Neuronal stem cell (in vitro differentiated cells): ENCODE data around the gene GYS2.

Experiments used
- DNase-seq: peaks from one replicate; pipeline ENCODE4 v3.0.0-alpha.2; 2013; ENCODE audit warnings: low spot score
- H2AFZ ChIP-seq: one replicate; pipeline ENCODE4 v1.6.1; 2013; ENCODE audit warnings: mild to moderate bottlenecking, low read length, inconsistent platforms
- H2AK5ac ChIP-seq: 2 replicates; pipeline ENCODE4 v1.6.1; 2013; ENCODE audit warnings: low read depth, mild to moderate bottlenecking, inconsistent platforms, low read length, moderate library complexity, mixed read lengths
- H2BK120ac ChIP-seq: 2 replicates; pipeline ENCODE4 v1.6.1; 2013; ENCODE audit warnings: low read depth, mild to moderate bottlenecking, inconsistent platforms, low read length, moderate library complexity, mixed read lengths
- H2BK12ac ChIP-seq: one replicate; pipeline ENCODE4 v1.6.1; 2013; ENCODE audit warnings: low read length, inconsistent platforms
- H2BK15ac ChIP-seq: 2 replicates; pipeline ENCODE4 v1.6.1; 2013; ENCODE audit warnings: mild to moderate bottlenecking, low read length, inconsistent platforms, mixed read lengths
- H2BK5ac ChIP-seq: one replicate; pipeline ENCODE4 v1.6.1; 2013; ENCODE audit warnings: inconsistent platforms, mild to moderate bottlenecking, low read length, moderate library complexity
- H3K14ac ChIP-seq: one replicate; pipeline ENCODE4 v1.6.1; 2013; ENCODE audit warnings: low read length, inconsistent platforms
- H3K18ac ChIP-seq: 2 replicates; pipeline ENCODE4 v1.6.1; 2013; ENCODE audit warnings: low read length, inconsistent platforms
- H3K23ac ChIP-seq: 2 replicates; pipeline ENCODE4 v1.6.1; 2013; ENCODE audit warnings: low read depth, mild to moderate bottlenecking, mixed read lengths, low read length, inconsistent platforms; ENCODE audit not compliant: poor library complexity
- H3K27ac ChIP-seq: replicated peaks from 3 replicates; pipeline ENCODE4 v1.5.1; 2013; ENCODE audit warnings: low read length, inconsistent platforms
- H3K27me3 ChIP-seq, 3 experiments: 2 replicates each; pipeline ENCODE4 v1.6.1; 2013; ENCODE audit warnings: low read length in 3 of 3, mild to moderate bottlenecking in 2 of 3, inconsistent platforms in 1 of 3, low read depth in 1 of 3, mixed read lengths in 1 of 3, moderate library complexity in 1 of 3; ENCODE audit not compliant: control insufficient read depth in 3 of 3, insufficient read depth in 3 of 3
- H3K36me3 ChIP-seq, 2 donors: replicated peaks in 1 of 2; 2 replicates each; pipeline ENCODE4 v1.6.1; 2013; ENCODE audit warnings: low read length in 2 of 2; ENCODE audit not compliant: control insufficient read depth in 2 of 2, insufficient read depth in 2 of 2
- H3K4ac ChIP-seq: 2 replicates; pipeline ENCODE4 v1.6.1; 2013; ENCODE audit warnings: inconsistent platforms, mild to moderate bottlenecking, low read length, moderate library complexity
- H3K4me1 ChIP-seq, 2 donors: 1 replicate in 1 of 2; 2 replicates in 1 of 2; pipeline ENCODE4 v1.6.1; 2013; ENCODE audit warnings: low read length in 2 of 2, low read depth in 1 of 2; ENCODE audit not compliant: control insufficient read depth in 2 of 2, insufficient read depth in 1 of 2
- H3K4me2 ChIP-seq: one replicate; pipeline ENCODE4 v1.6.1; 2013; ENCODE audit warnings: mild to moderate bottlenecking, low read length, inconsistent platforms; ENCODE audit not compliant: insufficient read depth, poor library complexity, severe bottlenecking
- H3K4me3 ChIP-seq, 2 donors: 2 replicates each; pipeline ENCODE4 v1.5.1; 2013; ENCODE audit warnings: low read length in 2 of 2, mild to moderate bottlenecking in 2 of 2, inconsistent platforms in 1 of 2, moderate library complexity in 1 of 2
- H3K79me1 ChIP-seq: one replicate; pipeline ENCODE4 v1.6.1; 2013; ENCODE audit warnings: low read depth, mild to moderate bottlenecking, inconsistent platforms, low read length, moderate library complexity
- H3K9ac ChIP-seq: one replicate; pipeline ENCODE4 v1.6.1; 2013; ENCODE audit warnings: mild to moderate bottlenecking, low read depth, low read length, inconsistent platforms; ENCODE audit not compliant: poor library complexity
- H3K9me3 ChIP-seq, 2 donors: replicated peaks in 1 of 2; 2 replicates each; pipeline versions ENCODE3 to v1.6.1; 2013; ENCODE audit warnings: low read length in 2 of 2, mild to moderate bottlenecking in 2 of 2, inconsistent platforms in 1 of 2, low read depth in 1 of 2, mixed read lengths in 1 of 2, moderate library complexity in 1 of 2; ENCODE audit not compliant: control insufficient read depth in 2 of 2, insufficient read depth in 1 of 2
- H4K8ac ChIP-seq: one replicate; pipeline ENCODE4 v1.6.1; 2013; ENCODE audit warnings: low read depth, mild to moderate bottlenecking, inconsistent platforms, low read length, moderate library complexity
- H4K91ac ChIP-seq: one replicate; pipeline ENCODE4 v1.6.1; 2013; ENCODE audit warnings: low read length, low read depth, mild to moderate bottlenecking, inconsistent platforms; ENCODE audit not compliant: poor library complexity
- WGBS, 2 donors: extraction: QIAGEN DNeasy Blood & Tissue Kit; methylation state at CpG; one replicate each; pipeline ENCODE4 v1.1.7; 2013; ENCODE audit warnings: missing lambda C conversion rate in 2 of 2, mixed read lengths in 1 of 2; ENCODE audit not compliant: insufficient read length in 2 of 2, insufficient replicate concordance in 1 of 2; ENCODE audit errors: extremely low coverage in 2 of 2; 5-methylcytosine and 5-hydroxymethylcytosine counted together

The GYS2 gene

GRCh38 chr12:21607701-21608100, 3.1 kb upstream of the GYS2 start:
- no peak for DNase-seq
- no peaks in the 10 kb centered on the region for H3K79me1 ChIP-seq
- no peaks in the 10 kb centered on the region for H3K9me3 ChIP-seq
- H3K9ac ChIP-seq: no peak overlapping the region
- no peak overlapping the region for H2BK5ac ChIP-seq
- H3K36me3 ChIP-seq: no peaks in the 10 kb centered on the region
- no peak overlapping the region for H2BK120ac ChIP-seq
- no CpG with 5 or more reads among the region's 2 CpGs for WGBS, 2 donors
- no peaks in the 10 kb centered on the region for H3K27me3 ChIP-seq
- H2BK12ac ChIP-seq: no peak overlapping the region
- H3K14ac ChIP-seq: no peak overlapping the region
- no peak overlapping the region for H2BK15ac ChIP-seq
- H3K4me3 ChIP-seq: no peak overlapping the region
- H3K23ac ChIP-seq: no peak overlapping the region
- no peak overlapping the region for H3K18ac ChIP-seq
- H4K8ac ChIP-seq: no peak overlapping the region
- H3K4me2 ChIP-seq: no peak overlapping the region
- H3K4me1 ChIP-seq: peaks cover 2 to 6% of the 10 kb centered on the region in 2 donors
- no peak overlapping the region for H2AFZ ChIP-seq
- H4K91ac ChIP-seq: no peak overlapping the region
- no peak overlapping the region for H3K4ac ChIP-seq
- no peak overlapping the region for H2AK5ac ChIP-seq
- H3K27ac ChIP-seq: no peak overlapping the region

- no peak overlapping the region for H3K23ac ChIP-seq
- no peaks in the 10 kb centered on the region for H3K79me1 ChIP-seq
- no CpG with 5 or more reads among the region's 1 CpG for WGBS, 2 donors
- no peak overlapping the region for H3K9ac ChIP-seq
- no peak overlapping the region for H2BK120ac ChIP-seq
- no peak overlapping the region for H3K18ac ChIP-seq
- H4K91ac ChIP-seq: no peak overlapping the region
- H2BK15ac ChIP-seq: no peak overlapping the region
- H3K9me3 ChIP-seq: no peaks in the 10 kb centered on the region
- H3K27me3 ChIP-seq: no peaks in the 10 kb centered on the region
- no peak overlapping the region for H3K14ac ChIP-seq
- H3K36me3 ChIP-seq: no peaks in the 10 kb centered on the region
- H2BK5ac ChIP-seq: no peak overlapping the region
- H2AK5ac ChIP-seq: no peak overlapping the region
- no peak overlapping the region for H3K27ac ChIP-seq
- H2BK12ac ChIP-seq: no peak overlapping the region
- no peak for DNase-seq
- no peak overlapping the region for H3K4me2 ChIP-seq
- no peak overlapping the region for H2AFZ ChIP-seq
- no peak overlapping the region for H4K8ac ChIP-seq
- peaks cover 2 to 6% of the 10 kb centered on the region in 2 donors for H3K4me1 ChIP-seq
- no peak overlapping the region for H3K4ac ChIP-seq
- no peak overlapping the region for H3K4me3 ChIP-seq
These were observed 1.5 kb upstream of the GYS2 start for GRCh38 chr12:21606175-21606574.

GRCh38 chr12:21602774-21603173, 1.9 kb downstream of the GYS2 start:
- Histone ChIP-seq H3K4me3 (no peak overlapping the region), H3K27ac (no peak overlapping the region), H2BK5ac (no peak overlapping the region), H2AK5ac (no peak overlapping the region), H4K8ac (no peak overlapping the region), H2AFZ (no peak overlapping the region), H3K36me3 (no peaks in the 10 kb centered on the region), H3K18ac (no peak overlapping the region), H3K23ac (no peak overlapping the region), H3K4me1 (peaks cover 4 to 6% of the 10 kb centered on the region in 2 donors), H4K91ac (no peak overlapping the region), H3K9ac (no peak overlapping the region), H3K4me2 (no peak overlapping the region), H3K27me3 (no peaks in the 10 kb centered on the region), H3K79me1 (no peaks in the 10 kb centered on the region), H3K9me3 (no peaks in the 10 kb centered on the region), H2BK15ac (no peak overlapping the region), H2BK12ac (no peak overlapping the region), H3K4ac (no peak overlapping the region), H2BK120ac (no peak overlapping the region), H3K14ac (no peak overlapping the region)
- no CpG with 5 or more reads among the region's 2 CpGs for WGBS, 2 donors
- DNase-seq: no peak

- WGBS, 2 donors: no CpG with 5 or more reads among the region's 5 CpGs
- Histone ChIP-seq H3K4ac (no peak overlapping the region), H2BK5ac (no peak overlapping the region), H3K9me3 (no peaks in the 10 kb centered on the region), H3K4me3 (no peak overlapping the region), H3K14ac (no peak overlapping the region), H3K4me1 (peaks cover 4 to 6% of the 10 kb centered on the region in 2 donors), H3K36me3 (no peaks in the 10 kb centered on the region), H2BK12ac (no peak overlapping the region), H4K91ac (no peak overlapping the region), H3K27ac (no peak overlapping the region), H3K27me3 (no peaks in the 10 kb centered on the region), H4K8ac (no peak overlapping the region), H2AFZ (no peak overlapping the region), H3K18ac (no peak overlapping the region), H3K79me1 (no peaks in the 10 kb centered on the region), H2BK15ac (no peak overlapping the region), H3K23ac (no peak overlapping the region), H2BK120ac (no peak overlapping the region), H2AK5ac (no peak overlapping the region), H3K4me2 (no peak overlapping the region), H3K9ac (no peak overlapping the region)
- DNase-seq: no peak
These were observed 4.5 kb downstream of the GYS2 start for GRCh38 chr12:21600196-21600595.
